ENCODE data around the gene RIMBP2.

DNA sequence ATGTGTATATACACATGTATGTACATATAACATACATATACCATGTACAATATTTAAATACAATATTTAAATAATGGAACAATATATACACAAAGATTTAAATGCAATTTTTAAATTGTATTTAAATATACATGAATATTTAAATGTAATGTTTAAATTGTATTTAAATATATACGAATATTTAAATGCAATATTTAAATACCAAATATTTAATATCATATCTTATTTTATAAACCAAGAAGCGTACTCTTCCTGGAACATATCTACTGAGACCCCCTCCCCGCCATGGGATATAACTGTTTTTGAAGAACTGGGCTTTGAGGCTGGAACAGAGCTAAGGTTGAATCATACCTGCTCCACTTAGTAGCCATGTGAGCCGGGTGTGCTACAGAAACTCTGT, 29.8 kb upstream of the RIMBP2 start:
- TF ChIP-seq, protein P1, sequence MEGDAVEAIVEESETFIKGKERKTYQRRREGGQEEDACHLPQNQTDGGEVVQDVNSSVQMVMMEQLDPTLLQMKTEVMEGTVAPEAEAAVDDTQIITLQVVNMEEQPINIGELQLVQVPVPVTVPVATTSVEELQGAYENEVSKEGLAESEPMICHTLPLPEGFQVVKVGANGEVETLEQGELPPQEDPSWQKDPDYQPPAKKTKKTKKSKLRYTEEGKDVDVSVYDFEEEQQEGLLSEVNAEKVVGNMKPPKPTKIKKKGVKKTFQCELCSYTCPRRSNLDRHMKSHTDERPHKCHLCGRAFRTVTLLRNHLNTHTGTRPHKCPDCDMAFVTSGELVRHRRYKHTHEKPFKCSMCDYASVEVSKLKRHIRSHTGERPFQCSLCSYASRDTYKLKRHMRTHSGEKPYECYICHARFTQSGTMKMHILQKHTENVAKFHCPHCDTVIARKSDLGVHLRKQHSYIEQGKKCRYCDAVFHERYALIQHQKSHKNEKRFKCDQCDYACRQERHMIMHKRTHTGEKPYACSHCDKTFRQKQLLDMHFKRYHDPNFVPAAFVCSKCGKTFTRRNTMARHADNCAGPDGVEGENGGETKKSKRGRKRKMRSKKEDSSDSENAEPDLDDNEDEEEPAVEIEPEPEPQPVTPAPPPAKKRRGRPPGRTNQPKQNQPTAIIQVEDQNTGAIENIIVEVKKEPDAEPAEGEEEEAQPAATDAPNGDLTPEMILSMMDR (optimal IDR thresholded peaks at IDR 0.05 in 1 of 3, IDR thresholded peaks at IDR 0.05 in 1 of 3, conservative IDR thresholded peaks at IDR 0.05 in 1 of 3; ENCODE audit: extremely low read depth in 1 of 3, insufficient read depth in 2 of 3, low read length in 3 of 3) = no peak
- no peak for TF ChIP-seq EZH2 (IDR thresholded peaks at IDR 0.05; ENCODE audit: low read length)
